Endothelial cell of umbilical vein (primary cell): ENCODE measurements around the gene FMN2. TPM values are rescaled to one million over a fixed set of nuclear protein-coding genes. Genes with fewer than 3 reads are reported as not detected.

Source experiments
- BruUV-seq: library from RNA; stranded (reverse); fragments of 400-500 nt; replicated peaks from 2 replicates; lab custom pipeline; 2021; lab: Mats Ljungman, UMichigan
- CTCF ChIA-PET: fragments of 300-600, 350-600 bp; sonication (Branson Sonifier 250); formaldehyde crosslinking; loops from one replicate; lab custom pipeline; 2021; ENCODE audit warnings: antibody characterized with exemption, inconsistent platforms; lab: Charles Lee
- POLR2A ChIA-PET: fragments of 300-600, 350-600 bp; sonication (Branson Sonifier 250); formaldehyde crosslinking; loops from one replicate; lab custom pipeline; 2021; ENCODE audit warnings: antibody characterized with exemption, inconsistent platforms; lab: Charles Lee
- DNase-seq: peaks from one replicate; pipeline ENCODE4 v3.0.0-alpha.2; 2011; ENCODE audit warnings: low read depth, low spot score
- FAIRE-seq: peaks from 2 replicates; lab custom pipeline; 2011; peaks lifted over from hg19 to GRCh38; lab: Jason Lieb, UNC
- H2AFZ ChIP-seq: 2 replicates; pipeline ENCODE4 v1.6.0; 2012; ENCODE audit warnings: low read depth, low read length, control low read depth, inconsistent platforms
- H3K27ac ChIP-seq: 2 replicates; pipeline ENCODE4 v1.5.1; 2011; ENCODE audit warnings: low read depth, mild to moderate bottlenecking, control low read depth, low read length, moderate library complexity; ENCODE audit not compliant: insufficient read depth
- H3K27me3 ChIP-seq, 2 experiments: 2 replicates each; pipeline versions ENCODE4 v1.6.0 to v1.6.1; 2011; ENCODE audit warnings: low read length in 2 of 2, mixed read lengths in 1 of 2; ENCODE audit not compliant: control insufficient read depth in 2 of 2, insufficient read depth in 2 of 2
- H3K36me3 ChIP-seq, 2 experiments: 2 replicates in 1 of 2; 3 replicates in 1 of 2; pipeline ENCODE4 v1.5.1; 2011; ENCODE audit warnings: low read length in 2 of 2, mild to moderate bottlenecking in 1 of 2, moderate library complexity in 1 of 2; ENCODE audit not compliant: control insufficient read depth in 2 of 2, insufficient read depth in 2 of 2; ENCODE audit errors: extremely low read depth in 1 of 2
- H3K4me1 ChIP-seq: 3 replicates; pipeline ENCODE4 v1.5.1; 2011; ENCODE audit warnings: mild to moderate bottlenecking, low read length; ENCODE audit not compliant: control insufficient read depth, insufficient read depth; ENCODE audit errors: extremely low read depth
- H3K4me2 ChIP-seq: 2 replicates; pipeline ENCODE4 v1.6.1; 2011; ENCODE audit warnings: low read length, control low read depth, mixed read lengths; ENCODE audit not compliant: insufficient read depth
- H3K4me3 ChIP-seq, 3 experiments: fragments of 200-600 bp in 1 of 3; sonication (generic), shearing (Covaris generic) in 1 of 3; replicated peaks in 1 of 3; 2 replicates each; pipeline ENCODE4 v1.5.1; 2011 to 2016; ENCODE audit warnings: control low read depth in 3 of 3, low read length in 3 of 3, mild to moderate bottlenecking in 2 of 3, inconsistent platforms in 1 of 3, low read depth in 1 of 3, moderate library complexity in 1 of 3; ENCODE audit not compliant: insufficient read depth in 1 of 3
- H3K79me2 ChIP-seq: 2 replicates; pipeline ENCODE4 v1.6.0; 2012; ENCODE audit warnings: low read length, inconsistent platforms; ENCODE audit not compliant: control insufficient read depth, insufficient read depth
- H3K9ac ChIP-seq: replicated peaks from 2 replicates; pipeline ENCODE3; 2011; ENCODE audit warnings: low read length, control low read depth; ENCODE audit not compliant: insufficient read depth; ENCODE audit errors: extremely low read depth
- H3K9me1 ChIP-seq: replicated peaks from 3 replicates; pipeline ENCODE4 v1.6.0; 2011; ENCODE audit warnings: mild to moderate bottlenecking, low read length; ENCODE audit not compliant: control insufficient read depth, insufficient read depth; ENCODE audit errors: extremely low read depth
- H3K9me3 ChIP-seq: replicated peaks from 2 replicates; pipeline ENCODE4 v1.5.1; 2012; ENCODE audit warnings: low read length, inconsistent platforms; ENCODE audit not compliant: control insufficient read depth, insufficient read depth
- H4K20me1 ChIP-seq: replicated peaks from 2 replicates; pipeline ENCODE3; 2011; ENCODE audit warnings: mild to moderate bottlenecking, low read length; ENCODE audit not compliant: control insufficient read depth, insufficient read depth; ENCODE audit errors: extremely low read depth
- CTCF ChIP-seq, 2 donors: IDR thresholded peaks; 1 replicate in 1 of 2; 2 replicates in 1 of 2; pipeline ENCODE4 v1.5.1; 2011; ENCODE audit warnings: low read length in 2 of 2, mild to moderate bottlenecking in 2 of 2, moderate library complexity in 2 of 2, control low read depth in 1 of 2, inconsistent platforms in 1 of 2, low read depth in 1 of 2; ENCODE audit not compliant: insufficient read depth in 1 of 2; ENCODE audit errors: extremely low read depth in 1 of 2
- EZH2 ChIP-seq: IDR thresholded peaks from 2 replicates; pipeline ENCODE4 v1.6.1; 2012; ENCODE audit warnings: borderline replicate concordance, low read depth, mild to moderate bottlenecking, moderate library complexity, low read length, inconsistent platforms; ENCODE audit not compliant: severe bottlenecking
- FOS ChIP-seq: IDR thresholded peaks from 2 replicates; pipeline ENCODE4 v1.6.1; 2011; ENCODE audit warnings: mild to moderate bottlenecking, low read length, moderate library complexity, borderline replicate concordance; ENCODE audit not compliant: insufficient read depth
- GATA2 ChIP-seq: IDR thresholded peaks from 2 replicates; pipeline ENCODE4 v1.7.0; 2011; ENCODE audit warnings: low read depth, mild to moderate bottlenecking, moderate library complexity, mixed read lengths, low read length; ENCODE audit not compliant: insufficient read length, insufficient read depth
- JUN ChIP-seq: IDR thresholded peaks from 2 replicates; pipeline ENCODE4 v1.6.1; 2011; ENCODE audit warnings: borderline replicate concordance, low read depth; ENCODE audit not compliant: insufficient read length, insufficient read depth
- MAX ChIP-seq: IDR thresholded peaks from 2 replicates; pipeline ENCODE4 v1.6.1; 2011; ENCODE audit not compliant: insufficient read depth, insufficient read length
- MYC ChIP-seq: IDR thresholded peaks from one replicate; pipeline ENCODE4 v1.6.1; 2011; ENCODE audit warnings: mild to moderate bottlenecking, low read depth, low read length
- POLR2A ChIP-seq: IDR thresholded peaks from 2 replicates; pipeline ENCODE4 v1.6.1; 2012; ENCODE audit warnings: low read depth, mild to moderate bottlenecking, control low read depth, low read length
- POLR2AphosphoS5 ChIP-seq: IDR thresholded peaks from 2 replicates; pipeline ENCODE4 v1.6.1; 2012; ENCODE audit warnings: low read depth, mild to moderate bottlenecking, control low read depth, low read length, moderate library complexity; ENCODE audit not compliant: insufficient read depth
- dilution Hi-C: fragments of 300-500 bp; cut with MboI; formaldehyde crosslinking; loops from one replicate; pipeline ENCODE4 v1.15.0; 2019; ENCODE audit warnings: low sequenced_read_pairs; ENCODE audit not compliant: extremely low pct_ligation_motif_present
- intact Hi-C: fragments of 100-400 bp; cut with micrococcal nuclease; formaldehyde crosslinking; loops from one replicate; pipeline ENCODE4 v1.10.0; 2022
- polyA plus RNA-seq, 4 experiments: library from polyadenylated mRNA; depleted of rRNA in 3 of 4; stranded (reverse) in 3 of 4; unstranded in 1 of 4; fragments of >200 nt; gene quantifications; 2 replicates each; pipeline versions ENCODE4 v1.2.1 to v1.2.3, GENCODE V29; 2011 to 2012; ENCODE audit warnings: missing spikeins in 1 of 4
- total RNA-seq: library from RNA; stranded (reverse); gene quantifications from 2 replicates; pipeline ENCODE4 v1.2.3, GENCODE V29; 2021

The FMN2 gene
- total and polyA plus RNA-seq, 2 donors (not counting 3 experiments of a cell fraction or from before 2014, with no cell fraction given): not detected

GRCh38 chr1:240341365-240342250 is 249.9 kb downstream of the FMN2 start:
- CTCF ChIA-PET: no interaction called here
- Histone ChIP-seq H3K27ac (no peak overlapping the region), H3K36me3 (no peaks in the 10 kb centered on the region), H3K9ac (no peak overlapping the region), H2AFZ (no peak overlapping the region), H3K4me2 (no peak overlapping the region), H3K4me1 (no peaks in the 10 kb centered on the region), H3K9me3 (peaks cover 5% of the 10 kb centered on the region), H3K27me3 (no peaks in the 10 kb centered on the region), H3K9me1 (no peaks in the 10 kb centered on the region), H4K20me1 (no peaks in the 10 kb centered on the region), H3K79me2 (no peaks in the 10 kb centered on the region), H3K4me3 (no peak overlapping the region)
- intact Hi-C loops: no loop called here
- FAIRE-seq (no peak), DNase-seq (no peak)
- POLR2A ChIA-PET: no interaction called here
- TF ChIP-seq EZH2 (no peak), MAX (no peak), FOS (no peak), CTCF (IDR thresholded peaks at IDR 0.05; ENCODE audit: extremely low read depth in 1 of 2, insufficient read depth in 1 of 2, low read depth in 1 of 2, low read length in 2 of 2) (no peak), GATA2 (no peak), POLR2A (no peak), JUN (no peak), MYC (no peak), POLR2AphosphoS5 (no peak)
- dilution Hi-C loops: no loop called here
- BruUV-seq: no TSS peak
